ENCODE data around the gene PTK6. TPM values are rescaled to one million over a fixed set of nuclear protein-coding genes. Genes with fewer than 3 reads are reported as not detected.

The PTK6 gene
- total RNA-seq, 1 experiment from 2014 or later, result 6.7 TPM

GRCh38 chr20:63499338-63499969 is 37.7 kb downstream of the PTK6 start:
- Histone ChIP-seq H3K9me3 (ENCODE audit: control insufficient read depth in 1 of 2, insufficient read depth in 1 of 2, low read depth in 1 of 2, low read length in 2 of 2) (no peaks in the 10 kb centered on the region), H2AFZ (ENCODE audit: low read depth, low read length, poor library complexity, severe bottlenecking) (no peak overlapping the region), H3K4me1 (ENCODE audit: control insufficient read depth in 1 of 2, insufficient read depth in 2 of 2, low read length in 2 of 2) (peaks cover 23 to 43% of the 10 kb centered on the region in 2 experiments), H3K27me3 (ENCODE audit: insufficient read depth, low read length) (no peaks in the 10 kb centered on the region), H3K9me2 (ENCODE audit: insufficient read depth) (no peaks in the 10 kb centered on the region), H3K36me3 (ENCODE audit: control insufficient read depth in 1 of 2, insufficient read depth in 2 of 2, low read length in 2 of 2) (peaks cover 8 to 26% of the 10 kb centered on the region in 2 experiments; a peak in 3 of 4 replicates), H3K4me3 (replicated peaks in 1 of 2; ENCODE audit: low read depth in 1 of 2, low read length in 2 of 2) (peak overlapping the region; percentile 52 to 84), H3K4me2 (ENCODE audit: low read length) (peak overlapping the region; percentile 95), H3K9ac (ENCODE audit: low read length) (peak overlapping the region; percentile 78), H3K79me2 (ENCODE audit: insufficient read depth, low read length) (peaks cover 41% of the 10 kb centered on the region), H3K27ac (ENCODE audit: low read depth, low read length) (peak overlapping the region; percentile 85), H4K20me1 (ENCODE audit: insufficient read depth) (no peaks in the 10 kb centered on the region)
- ChIA-PET CTCF (interaction anchor here (1.0 kb wide), 1 partner anchor 38 kb away, joined by 3 read pairs; no protein-coding TSS in a partner anchor), RAD21 (ENCODE audit: low non-redundant PET in 1 of 2, low total read pairs in 2 of 2, uncharacterized antibody in 2 of 2, unreplicated experiment in 2 of 2) (no interaction called here), POLR2A (no interaction called here)
- intact Hi-C loops (cut with micrococcal nuclease), result no loop called here
- DNase-seq (ENCODE audit: low read depth, low spot score), result no peak
- TF ChIP-seq ATF3 (IDR thresholded peaks at IDR 0.05) (no peak), ZNF274 (IDR thresholded peaks at IDR 0.05; ENCODE audit: low read depth, low read length) (no peak), CEBPB (IDR thresholded peaks at IDR 0.05; ENCODE audit: low read depth) (no peak), ELF1 (IDR thresholded peaks at IDR 0.05; ENCODE audit: borderline replicate concordance, low read depth) (no peak)
- peak; percentile 16 for ATAC-seq
- no TSS peak for BruUV-seq (replicated peaks)

- ChIA-PET POLR2A (no interaction called here), RAD21 (ENCODE audit: low non-redundant PET in 1 of 2, low total read pairs in 2 of 2, uncharacterized antibody in 2 of 2, unreplicated experiment in 2 of 2) (no interaction called here), CTCF (no interaction called here)
- H3K9ac ChIP-seq (ENCODE audit: low read length), result peak within 1 kb of the TSS; percentile 78
- H3K27me3 ChIP-seq (ENCODE audit: insufficient read depth, low read length), result no peaks in the 10 kb centered on the region
- no TSS peak for BruUV-seq (replicated peaks)
- intact Hi-C loops (cut with micrococcal nuclease), result no loop called here
- H3K79me2 ChIP-seq (ENCODE audit: insufficient read depth, low read length), result peaks cover 45% of the 10 kb centered on the region
- H3K9me3 ChIP-seq (ENCODE audit: control insufficient read depth in 1 of 2, insufficient read depth in 1 of 2, low read depth in 1 of 2, low read length in 2 of 2), result no peaks in the 10 kb centered on the region
- H3K4me2 ChIP-seq (ENCODE audit: low read length), result peak within 1 kb of the TSS; percentile 95
- H3K4me3 ChIP-seq (replicated peaks in 1 of 2; ENCODE audit: low read depth in 1 of 2, low read length in 2 of 2), result peak within 1 kb of the TSS; percentile 82 to 84
- peak within 1 kb of the TSS; percentile 85 for H3K27ac ChIP-seq (ENCODE audit: low read depth, low read length)
- ATAC-seq (peak; percentile 56), DNase-seq (ENCODE audit: low read depth, low spot score) (no peak)
- H3K4me1 ChIP-seq (ENCODE audit: control insufficient read depth in 1 of 2, insufficient read depth in 2 of 2, low read length in 2 of 2), result peaks cover 23 to 43% of the 10 kb centered on the region in 2 experiments
- peaks cover 10 to 32% of the 10 kb centered on the region in 2 experiments; a peak in 3 of 4 replicates for H3K36me3 ChIP-seq (ENCODE audit: control insufficient read depth in 1 of 2, insufficient read depth in 2 of 2, low read length in 2 of 2)
- no peaks in the 10 kb centered on the region for H4K20me1 ChIP-seq (ENCODE audit: insufficient read depth)
- H3K9me2 ChIP-seq (ENCODE audit: insufficient read depth), result no peaks in the 10 kb centered on the region
- H2AFZ ChIP-seq (ENCODE audit: low read depth, low read length, poor library complexity, severe bottlenecking), result no peak within 1 kb of the TSS
- TF ChIP-seq CBX3 (IDR thresholded peaks at IDR 0.05; ENCODE audit: low read depth) (no peak), ELF1 (IDR thresholded peaks at IDR 0.05; ENCODE audit: borderline replicate concordance, low read depth) (no peak), YY1 (IDR thresholded peaks at IDR 0.05; ENCODE audit: extremely low read depth, insufficient replicate concordance, low read depth, low read length) (no peak), SP1 (IDR thresholded peaks at IDR 0.05; ENCODE audit: low read depth) (no peak), SIN3A (IDR thresholded peaks at IDR 0.05; ENCODE audit: low read depth) (no peak), ZNF274 (IDR thresholded peaks at IDR 0.05; ENCODE audit: low read depth, low read length) (no peak), ATF3 (IDR thresholded peaks at IDR 0.05) (no peak), TCF7L2 (IDR thresholded peaks at IDR 0.05; ENCODE audit: borderline replicate concordance, extremely low read depth, insufficient read depth, insufficient read length) (peak; percentile 61), JUND (IDR thresholded peaks at IDR 0.05) (no peak), SRF (IDR thresholded peaks at IDR 0.05; ENCODE audit: low read depth) (no peak), POLR2AphosphoS5 (IDR thresholded peaks at IDR 0.05; ENCODE audit: low read depth, low read length) (peak; percentile 65), POLR2A (IDR thresholded peaks at IDR 0.05; ENCODE audit: borderline replicate concordance, extremely low read depth, insufficient read depth, insufficient read length) (no peak), ZFX (IDR thresholded peaks at IDR 0.05) (peak; percentile 9; the same call in 1 of the 2 replicates)
- TF ChIP-seq, protein P1, sequence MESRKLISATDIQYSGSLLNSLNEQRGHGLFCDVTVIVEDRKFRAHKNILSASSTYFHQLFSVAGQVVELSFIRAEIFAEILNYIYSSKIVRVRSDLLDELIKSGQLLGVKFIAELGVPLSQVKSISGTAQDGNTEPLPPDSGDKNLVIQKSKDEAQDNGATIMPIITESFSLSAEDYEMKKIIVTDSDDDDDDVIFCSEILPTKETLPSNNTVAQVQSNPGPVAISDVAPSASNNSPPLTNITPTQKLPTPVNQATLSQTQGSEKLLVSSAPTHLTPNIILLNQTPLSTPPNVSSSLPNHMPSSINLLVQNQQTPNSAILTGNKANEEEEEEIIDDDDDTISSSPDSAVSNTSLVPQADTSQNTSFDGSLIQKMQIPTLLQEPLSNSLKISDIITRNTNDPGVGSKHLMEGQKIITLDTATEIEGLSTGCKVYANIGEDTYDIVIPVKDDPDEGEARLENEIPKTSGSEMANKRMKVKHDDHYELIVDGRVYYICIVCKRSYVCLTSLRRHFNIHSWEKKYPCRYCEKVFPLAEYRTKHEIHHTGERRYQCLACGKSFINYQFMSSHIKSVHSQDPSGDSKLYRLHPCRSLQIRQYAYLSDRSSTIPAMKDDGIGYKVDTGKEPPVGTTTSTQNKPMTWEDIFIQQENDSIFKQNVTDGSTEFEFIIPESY (IDR thresholded peaks at IDR 0.05; ENCODE audit: extremely low read depth, insufficient replicate concordance, low read length), result no peak
These were observed 38.2 kb downstream of the PTK6 start, which contains the start of gene EEF1A2 for GRCh38 chr20:63498960-63499337. EEF1A2 (minus strand) TSS chr20:63499083; CDS start chr20:63497763, 1,320 bp downstream.

All from HCT116 (cell line).